Thymus (tissue), 11 donors: ENCODE data around the gene DNAH10. TPM values are rescaled to one million over a fixed set of nuclear protein-coding genes. Genes with fewer than 3 reads are reported as not detected.

ENCODE experiments used
- DNase-seq, 9 donors: peaks; one replicate each; pipeline ENCODE4 v3.0.0-alpha.2; 2013; ENCODE audit warnings: low spot score in 9 of 9, low read depth in 6 of 9, missing footprints in 1 of 9
- H3K27ac ChIP-seq, 2 donors: one replicate each; pipeline ENCODE4 v1.5.1; 2013; ENCODE audit warnings: control low read depth in 1 of 2, low read depth in 1 of 2, low read length in 1 of 2, mild to moderate bottlenecking in 1 of 2, moderate library complexity in 1 of 2
- H3K27me3 ChIP-seq, 2 donors: one replicate each; pipeline ENCODE4 v1.5.1; 2013; ENCODE audit warnings: low read length in 1 of 2; ENCODE audit not compliant: control insufficient read depth in 2 of 2, insufficient read depth in 1 of 2
- H3K36me3 ChIP-seq, 2 donors: one replicate each; pipeline ENCODE4 v1.5.1; 2013; ENCODE audit warnings: low read length in 1 of 2, mild to moderate bottlenecking in 1 of 2, moderate library complexity in 1 of 2; ENCODE audit not compliant: control insufficient read depth in 2 of 2, insufficient read depth in 2 of 2
- H3K4me1 ChIP-seq, 2 donors: one replicate each; pipeline ENCODE4 v1.5.1; 2013; ENCODE audit warnings: low read length in 2 of 2; ENCODE audit not compliant: control insufficient read depth in 2 of 2, insufficient read depth in 2 of 2
- H3K4me3 ChIP-seq, 2 donors: one replicate each; pipeline ENCODE4 v1.5.1; 2013; ENCODE audit warnings: low read length in 2 of 2, control low read depth in 1 of 2, mild to moderate bottlenecking in 1 of 2
- H3K9me3 ChIP-seq, 2 donors: one replicate each; pipeline ENCODE4 v1.5.1; 2013; ENCODE audit warnings: low read length in 1 of 2, mild to moderate bottlenecking in 1 of 2; ENCODE audit not compliant: control insufficient read depth in 2 of 2, insufficient read depth in 1 of 2
- WGBS: extraction: QIAGEN DNeasy Blood & Tissue Kit; methylation state at CpG from one replicate; pipeline ENCODE4 v1.1.7; 2013; 5-methylcytosine and 5-hydroxymethylcytosine counted together
- polyA plus RNA-seq: library from polyadenylated mRNA; stranded (reverse); fragments of 200-250 nt; gene quantifications from one replicate; pipeline ENCODE4 v1.2.3, GENCODE V29; 2013
- total RNA-seq: library from RNA; stranded (reverse); fragments of 120-200 nt; gene quantifications from one replicate; pipeline ENCODE4 v1.2.4, GENCODE V29; 2013
- donor health status: healthy.

The DNAH10 gene
- total and polyA plus RNA-seq, 2 donors = 0.47 to 0.82 TPM

DNA sequence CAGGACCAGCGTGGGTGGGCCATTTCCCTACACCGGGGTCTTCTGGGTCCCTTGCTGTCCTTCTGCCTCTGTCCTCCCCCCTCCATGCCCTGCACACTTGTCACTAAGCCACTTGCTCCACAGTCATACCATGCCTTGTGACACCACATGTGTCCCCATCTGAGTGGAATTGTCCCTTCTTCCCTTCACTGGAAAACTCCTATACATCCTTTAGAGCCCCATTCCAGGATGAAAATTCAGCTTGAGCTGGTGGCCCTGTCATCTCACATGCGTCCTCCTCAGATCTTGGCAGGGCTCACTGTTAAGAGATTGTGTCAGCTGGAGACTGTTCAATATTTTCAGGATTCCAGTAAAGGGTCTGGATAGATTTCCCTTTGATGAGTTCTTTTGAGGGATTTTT, 87.4 kb downstream of the DNAH10 start:
- H3K36me3 ChIP-seq = no peaks in the 10 kb centered on the region
- no peaks in the 10 kb centered on the region for H3K4me1 ChIP-seq
- H3K27me3 ChIP-seq = no peaks in the 10 kb centered on the region
- no peak overlapping the region for H3K4me3 ChIP-seq
- WGBS = 95% methylated on average over 3 of the region's 3 CpGs
- no peaks in the 10 kb centered on the region for H3K9me3 ChIP-seq
- no peak for DNase-seq
- no peak overlapping the region for H3K27ac ChIP-seq

DNA sequence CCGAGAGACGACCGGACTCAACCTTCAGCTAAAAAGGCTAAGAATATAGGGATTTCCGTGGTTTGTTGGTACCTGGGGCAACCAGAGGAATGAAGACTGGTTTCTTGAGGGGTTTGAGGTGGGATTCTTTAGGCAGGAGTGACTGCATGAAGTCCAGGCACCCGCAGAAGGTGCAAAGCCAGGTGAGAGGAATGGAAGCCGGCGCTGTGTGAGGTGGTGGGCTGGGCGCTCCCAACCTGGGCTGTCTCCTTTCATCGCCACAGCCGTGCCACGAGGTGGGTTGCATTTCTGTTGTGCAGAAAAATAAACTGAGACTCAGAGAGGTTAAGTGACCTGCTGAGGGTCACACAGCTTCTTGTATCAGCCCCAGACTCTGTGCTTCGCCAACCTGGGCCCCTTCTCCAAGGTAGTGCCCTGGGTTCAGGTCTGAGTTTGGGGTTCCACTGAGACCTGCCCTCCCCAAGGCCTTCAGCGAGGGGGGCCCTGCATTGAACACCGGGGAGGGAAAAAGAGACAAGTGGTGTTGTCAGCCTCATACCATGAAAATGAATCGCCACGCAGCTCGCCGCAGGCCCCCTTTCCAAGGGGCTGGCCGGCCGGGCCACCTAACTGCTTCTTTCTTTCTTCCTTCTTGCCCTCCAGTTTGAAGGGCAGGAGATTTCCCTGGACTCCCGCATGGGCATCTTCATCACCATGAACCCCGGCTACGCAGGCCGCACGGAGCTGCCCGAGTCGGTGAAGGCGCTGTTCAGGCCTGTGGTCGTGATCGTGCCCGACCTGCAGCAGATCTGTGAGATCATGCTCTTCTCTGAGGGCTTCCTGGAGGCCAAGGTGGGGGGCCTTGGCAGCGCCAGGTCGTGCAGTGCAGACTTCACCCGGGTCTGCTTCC, 88.4 kb downstream of the DNAH10 start:
- no peak for DNase-seq
- 97% methylated on average over 34 of the region's 34 CpGs for WGBS
- Histone ChIP-seq H3K4me1 (no peaks in the 10 kb centered on the region), H3K9me3 (no peaks in the 10 kb centered on the region), H3K4me3 (no peak overlapping the region), H3K36me3 (no peaks in the 10 kb centered on the region), H3K27me3 (no peaks in the 10 kb centered on the region), H3K27ac (no peak overlapping the region)

DNA sequence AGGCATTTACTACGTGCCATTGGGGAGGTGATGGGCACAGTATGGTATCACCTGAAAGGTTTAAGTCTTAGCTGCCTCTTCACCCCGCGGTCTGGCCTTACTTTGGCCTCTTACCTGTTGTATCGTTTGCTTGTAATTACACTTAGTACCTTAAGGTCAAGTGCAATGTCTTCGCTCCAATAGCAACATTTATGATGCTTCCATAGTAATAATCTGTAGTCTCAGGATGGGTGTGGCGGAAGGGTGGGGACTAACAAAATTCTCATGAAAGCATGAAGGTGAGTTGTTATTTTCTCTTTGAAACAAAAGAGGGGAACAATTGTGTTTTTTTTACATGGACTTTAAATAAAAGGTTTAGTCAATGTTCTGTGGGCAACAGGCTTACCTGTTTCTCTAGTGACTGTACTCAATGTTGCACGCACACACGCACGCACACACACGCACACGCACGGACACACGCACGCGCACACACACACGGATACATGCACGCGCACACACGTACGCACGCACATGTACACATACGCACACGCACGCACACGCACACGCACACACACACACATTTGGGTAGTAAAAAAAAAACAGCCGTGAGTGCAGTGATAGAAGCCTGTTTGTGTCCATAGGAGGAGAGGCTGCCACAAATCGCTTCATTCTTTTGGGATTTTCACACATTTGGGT, 91.4 kb downstream of the DNAH10 start:
- no peak overlapping the region for H3K4me3 ChIP-seq
- no peaks in the 10 kb centered on the region for H3K36me3 ChIP-seq
- no peak for DNase-seq
- 92% methylated on average over 28 of the region's 28 CpGs for WGBS
- H3K27me3 ChIP-seq = no peaks in the 10 kb centered on the region
- H3K4me1 ChIP-seq = no peaks in the 10 kb centered on the region
- no peak overlapping the region for H3K27ac ChIP-seq
- no peaks in the 10 kb centered on the region for H3K9me3 ChIP-seq

DNA sequence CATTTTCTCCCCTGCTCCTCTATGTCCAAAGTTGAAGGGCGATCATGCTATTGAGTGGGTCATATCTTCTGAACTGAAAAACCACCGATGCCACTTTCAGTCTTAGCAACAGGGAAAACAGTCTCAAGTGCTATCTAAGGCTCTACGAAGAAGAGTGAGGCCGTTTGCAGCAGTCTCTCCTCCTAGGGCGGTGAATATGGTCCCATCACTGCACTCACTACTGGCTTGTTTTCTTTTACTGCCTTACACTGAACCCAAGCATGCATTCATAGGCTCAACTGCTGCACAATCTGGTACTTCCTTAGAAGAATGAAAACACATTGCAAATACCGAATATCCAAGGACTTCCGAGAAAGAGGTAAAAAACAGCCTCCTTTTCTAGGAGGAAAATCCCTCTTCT, 92.1 kb downstream of the DNAH10 start:
- WGBS = 81% methylated on average over 7 of the region's 7 CpGs
- Histone ChIP-seq H3K4me3 (no peak overlapping the region), H3K4me1 (no peaks in the 10 kb centered on the region), H3K27me3 (no peaks in the 10 kb centered on the region), H3K9me3 (no peaks in the 10 kb centered on the region), H3K36me3 (no peaks in the 10 kb centered on the region), H3K27ac (no peak overlapping the region)
- DNase-seq = no peak

DNA sequence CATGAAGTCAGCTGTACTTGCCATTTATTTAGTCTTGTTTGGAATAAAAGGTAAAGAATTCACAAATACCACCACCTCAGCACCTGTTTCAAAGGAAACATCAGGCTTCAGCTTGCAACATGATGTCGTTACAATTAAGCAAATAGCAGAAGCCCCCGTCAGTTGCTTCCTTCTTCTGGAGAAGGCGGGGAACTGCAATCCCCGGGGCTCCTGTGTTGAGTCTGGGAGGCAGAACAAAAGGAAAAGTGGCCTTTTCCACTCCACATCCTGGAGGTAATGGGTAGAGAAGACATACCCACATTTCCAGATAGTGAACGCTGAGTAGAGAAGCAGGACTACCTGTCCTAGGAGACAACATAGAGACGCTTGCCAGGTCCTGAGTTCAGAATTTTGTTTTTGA, 92.8 kb downstream of the DNAH10 start:
- H3K36me3 ChIP-seq = no peaks in the 10 kb centered on the region
- 71% methylated on average over 6 of the region's 6 CpGs for WGBS

DNA sequence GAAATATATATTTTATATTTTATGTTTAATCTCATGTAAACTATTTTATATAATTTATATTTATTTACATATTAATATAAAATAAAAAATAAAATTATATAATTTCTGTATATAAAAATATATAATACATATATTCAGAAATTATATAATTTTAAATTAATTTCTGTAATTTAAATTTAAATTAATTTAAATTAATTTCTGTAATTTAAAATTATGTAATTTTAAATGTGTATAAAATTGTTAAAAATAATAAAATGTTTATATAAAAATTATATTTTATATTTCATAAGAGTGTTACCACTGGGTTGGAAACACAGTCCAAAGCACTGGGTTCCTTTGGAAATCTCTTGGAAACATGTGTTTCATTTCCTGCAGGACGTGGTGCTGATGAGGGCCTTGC, 94.6 kb downstream of the DNAH10 start:
- Histone ChIP-seq H3K9me3 (no peaks in the 10 kb centered on the region), H3K36me3 (no peaks in the 10 kb centered on the region), H3K4me3 (no peak overlapping the region), H3K27ac (no peak overlapping the region), H3K4me1 (no peaks in the 10 kb centered on the region), H3K27me3 (no peaks in the 10 kb centered on the region)
- WGBS = 87% methylated on average over 1 of the region's 1 CpG
- DNase-seq = no peak

More for the DNA sequence above, 92.8 kb downstream of the DNAH10 start:
- DNase-seq = peak in 2 of 9 donors; percentile 6 to 14
- Histone ChIP-seq H3K27ac (no peak overlapping the region), H3K27me3 (no peaks in the 10 kb centered on the region), H3K4me1 (no peaks in the 10 kb centered on the region), H3K4me3 (no peak overlapping the region), H3K9me3 (no peaks in the 10 kb centered on the region)

DNA sequence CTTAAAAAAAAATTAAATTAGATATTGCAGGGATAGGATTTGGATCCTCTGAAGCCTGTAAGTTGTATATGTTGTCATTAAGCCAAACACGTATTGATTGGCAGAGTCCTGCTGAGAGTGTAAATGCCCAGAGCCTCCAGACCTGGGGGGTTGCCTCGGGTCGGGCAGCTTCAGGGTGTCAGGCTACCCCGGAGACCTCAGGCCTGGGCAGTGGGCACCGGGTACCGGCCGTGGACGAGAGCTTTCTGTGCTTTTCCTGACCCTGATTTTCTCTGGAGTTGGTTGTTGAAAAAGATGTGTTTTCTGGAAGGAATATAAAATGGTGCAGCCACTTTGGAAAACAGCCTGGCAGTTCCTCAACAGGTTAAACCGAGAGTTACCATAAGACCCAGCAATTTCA, 96.1 kb downstream of the DNAH10 start:
- H3K27me3 ChIP-seq = no peaks in the 10 kb centered on the region
- DNase-seq = no peak

DNA sequence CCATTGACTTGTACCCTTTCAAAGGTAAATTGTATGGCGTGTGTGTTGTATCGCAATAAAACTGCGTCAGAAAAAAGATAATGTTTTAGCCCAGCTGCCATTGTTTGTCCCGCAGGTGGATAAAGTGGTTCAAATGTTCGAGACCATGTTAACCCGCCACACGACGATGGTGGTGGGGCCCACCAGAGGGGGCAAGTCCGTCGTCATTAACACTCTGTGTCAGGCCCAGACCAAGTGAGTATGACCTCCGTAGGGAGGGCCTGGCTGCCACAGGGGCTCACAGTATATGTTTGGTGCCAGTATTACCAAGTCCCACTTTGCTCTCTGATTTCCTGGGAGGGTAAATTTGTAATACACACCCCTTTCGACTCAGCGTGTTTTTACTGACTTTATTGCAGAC, 96.9 kb downstream of the DNAH10 start:
- no peaks in the 10 kb centered on the region for H3K4me1 ChIP-seq
- no peaks in the 10 kb centered on the region for H3K27me3 ChIP-seq
- H3K27ac ChIP-seq = no peak overlapping the region
- no peaks in the 10 kb centered on the region for H3K9me3 ChIP-seq
- 94% methylated on average over 13 of the region's 13 CpGs for WGBS
- no peaks in the 10 kb centered on the region for H3K36me3 ChIP-seq
- no peak for DNase-seq
- H3K4me3 ChIP-seq = no peak overlapping the region

More for the DNA sequence above, 96.1 kb downstream of the DNAH10 start:
- WGBS = 90% methylated on average over 9 of the region's 9 CpGs
- H3K4me1 ChIP-seq = no peaks in the 10 kb centered on the region
- H3K27ac ChIP-seq = no peak overlapping the region
- H3K9me3 ChIP-seq = no peaks in the 10 kb centered on the region
- no peaks in the 10 kb centered on the region for H3K36me3 ChIP-seq
- no peak overlapping the region for H3K4me3 ChIP-seq

DNA sequence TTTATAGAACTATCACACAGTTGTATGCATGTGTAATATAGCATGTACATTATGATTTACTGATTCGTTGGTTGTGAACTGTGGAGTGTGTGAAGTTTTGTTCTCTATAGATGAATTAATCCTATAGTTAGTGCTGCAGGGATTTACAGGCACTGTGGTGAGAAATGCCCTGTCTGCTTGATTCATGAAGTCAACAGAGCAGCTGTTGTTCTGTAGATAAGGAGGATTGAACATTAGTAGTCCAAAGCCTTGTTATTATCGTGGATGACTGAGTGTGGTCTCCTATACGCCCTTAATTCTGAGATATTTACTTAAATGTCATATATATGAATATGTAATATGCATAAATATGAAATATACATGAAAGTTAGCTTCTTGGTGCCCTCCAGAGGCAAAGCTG, 98.3 kb downstream of the DNAH10 start:
- no peak for DNase-seq
- no peaks in the 10 kb centered on the region for H3K4me1 ChIP-seq
- WGBS = 75% methylated on average over 3 of the region's 3 CpGs
- no peak overlapping the region for H3K27ac ChIP-seq
- H3K36me3 ChIP-seq = no peaks in the 10 kb centered on the region
- H3K9me3 ChIP-seq = no peaks in the 10 kb centered on the region
- no peak overlapping the region for H3K4me3 ChIP-seq
- H3K27me3 ChIP-seq = no peaks in the 10 kb centered on the region
